Panc1 (cell line): ENCODE results near the gene RIC8A. TPM values are rescaled to one million over a fixed set of nuclear protein-coding genes. Genes with fewer than 3 reads are reported as not detected.

Source experiments
- ATAC-seq: fragments of 200-7000 bp; cut with Tn5 transposase; 2 replicates; pipeline ENCODE4 v1.9.1; 2020; ENCODE audit warnings: mild to moderate bottlenecking, moderate library complexity
- BruUV-seq: library from RNA; stranded (reverse); fragments of 400-500 nt; replicated peaks from 2 replicates; lab custom pipeline; 2021; lab: Mats Ljungman, UMichigan
- CTCF ChIA-PET: fragments of 300-600 bp; sonication (Branson Sonifier 250); formaldehyde crosslinking; loops from one replicate; lab custom pipeline; 2022; ENCODE audit warnings: antibody characterized with exemption; lab: Charles Lee
- POLR2A ChIA-PET: fragments of 300-600 bp; sonication (Branson Sonifier 250); formaldehyde crosslinking; loops from one replicate; lab custom pipeline; 2022; ENCODE audit warnings: antibody characterized with exemption; lab: Charles Lee
- DNase-seq: peaks from one replicate; pipeline ENCODE4 v3.0.0-alpha.2; 2010; ENCODE audit warnings: low read depth, low spot score
- H3K27ac ChIP-seq: 2 replicates; pipeline ENCODE4 v1.5.1; 2011; ENCODE audit warnings: mild to moderate bottlenecking, low read length, inconsistent platforms
- H3K27me3 ChIP-seq: fragments of 200-500 bp; sonication (Bioruptor generic); 2 replicates; pipeline ENCODE4 v1.6.0; 2014; ENCODE audit warnings: low read length, inconsistent platforms; ENCODE audit not compliant: control insufficient read depth, insufficient read depth
- H3K36me3 ChIP-seq: fragments of 200-500 bp; sonication (Bioruptor generic); 2 replicates; pipeline ENCODE4 v1.5.1; 2014; ENCODE audit warnings: inconsistent platforms, mild to moderate bottlenecking, low read length, moderate library complexity; ENCODE audit not compliant: control insufficient read depth, insufficient read depth
- H3K4me1 ChIP-seq: 2 replicates; pipeline ENCODE4 v1.5.1; 2011; ENCODE audit warnings: inconsistent platforms, mild to moderate bottlenecking, low read length, moderate library complexity; ENCODE audit not compliant: control insufficient read depth, insufficient read depth
- H3K4me3 ChIP-seq, 2 experiments: 2 replicates each; pipeline ENCODE4 v1.5.1; 2011 to 2012; ENCODE audit warnings: low read depth in 2 of 2, low read length in 2 of 2, mild to moderate bottlenecking in 2 of 2, inconsistent platforms in 1 of 2, moderate library complexity in 1 of 2
- H3K9me3 ChIP-seq: fragments of 200-500 bp; sonication (Bioruptor generic); 2 replicates; pipeline ENCODE4 v1.5.1; 2014; ENCODE audit warnings: low read depth, mild to moderate bottlenecking, inconsistent platforms, low read length, moderate library complexity; ENCODE audit not compliant: control insufficient read depth, insufficient read depth
- CTCF ChIP-seq: fragments of 450-650 bp; IDR thresholded peaks from 2 replicates; pipeline ENCODE4 v1.5.1; 2017; ENCODE audit warnings: mild to moderate bottlenecking
- POLR2AphosphoS5 ChIP-seq: IDR thresholded peaks from 2 replicates; pipeline ENCODE4 v1.6.1; 2012; ENCODE audit warnings: mild to moderate bottlenecking, low read depth, low read length, moderate library complexity
- SIN3A ChIP-seq: IDR thresholded peaks from 2 replicates; pipeline ENCODE4 v1.6.1; 2012; ENCODE audit warnings: low read depth, mild to moderate bottlenecking, low read length, moderate library complexity, borderline replicate concordance; ENCODE audit not compliant: insufficient read depth
- TCF7L2 ChIP-seq: IDR thresholded peaks from 2 replicates; pipeline ENCODE4 v1.6.1; 2011; ENCODE audit warnings: mild to moderate bottlenecking, low read depth, low read length, inconsistent platforms
- in situ Hi-C: cut with HindIII; loops from 2 replicates; pipeline ENCODE4 v1.10.0; 2016; ENCODE audit warnings: low sequenced_read_pairs, low pct_unique_long_range_greater_than_20kb
- intact Hi-C: fragments of 100-400 bp; cut with micrococcal nuclease; formaldehyde crosslinking; loops from one replicate; pipeline ENCODE4 v1.10.0; 2022; ENCODE audit not compliant: unreplicated experiment
- total RNA-seq: library from RNA; stranded (reverse); gene quantifications from one replicate; pipeline ENCODE4 v1.2.1, GENCODE V29; 2021; ENCODE audit not compliant: unreplicated experiment
- TF ChIP-seq, protein P1 (sequence below), 2 experiments: IDR thresholded peaks; 2 replicates each; pipeline ENCODE4 v1.6.1; 2011 to 2012; ENCODE audit warnings: low read depth in 2 of 2, control low read depth in 1 of 2, low read length in 1 of 2, mild to moderate bottlenecking in 1 of 2, moderate library complexity in 1 of 2; ENCODE audit not compliant: insufficient read depth in 1 of 2

RIC8A gene
- total RNA-seq, 1 experiment from 2014 or later: 264 TPM

DNA sequence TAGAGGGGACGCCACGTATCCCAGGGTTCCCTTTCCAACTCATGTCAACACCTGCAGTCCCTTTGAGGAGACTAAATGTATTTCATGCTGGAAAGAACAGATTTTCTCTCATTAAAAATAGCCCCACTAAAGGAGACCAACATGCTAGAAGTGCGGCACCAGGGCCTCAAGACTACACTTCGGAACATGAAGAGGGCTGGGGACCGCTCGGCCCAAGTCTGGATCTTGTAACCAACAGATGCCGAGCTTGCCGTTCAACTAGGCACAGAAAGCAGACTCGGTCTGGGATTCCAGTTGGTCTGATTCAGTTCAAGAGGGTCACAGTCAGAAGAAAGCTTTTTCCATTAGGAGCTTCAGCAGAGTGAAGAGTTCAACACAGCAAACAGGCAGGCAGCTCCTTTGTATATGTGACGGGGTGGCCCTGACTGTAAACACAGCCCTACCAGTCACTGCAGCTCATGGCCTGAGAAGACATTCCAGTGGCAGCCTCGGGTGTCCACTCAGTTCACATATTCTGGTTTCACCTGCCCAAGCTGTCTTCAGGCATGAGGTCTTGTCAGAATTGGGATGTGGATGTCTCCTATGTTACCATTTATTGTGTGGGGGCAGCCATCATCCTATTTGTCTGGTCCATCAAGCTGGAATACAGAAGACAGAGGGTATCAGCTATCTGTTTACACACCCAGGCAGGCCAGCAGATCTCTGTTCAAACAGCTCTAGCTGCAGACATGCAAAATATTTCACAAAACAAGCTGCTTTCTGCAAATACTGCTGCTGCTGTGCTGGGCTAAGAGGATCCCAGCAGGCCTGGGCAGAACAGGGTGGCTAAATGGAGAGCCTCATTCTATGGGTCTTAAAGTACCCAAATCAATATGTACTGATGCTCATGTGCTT is 8.8 kb downstream of the RIC8A start:
- H3K27me3 ChIP-seq: no peaks in the 10 kb centered on the region
- ChIA-PET POLR2A (interaction anchor here (0.5 to 1.1 kb wide), 6 partner anchors 14 to 303 kb away, joined by 3 to 5 read pairs (median 3); no protein-coding TSS in a partner anchor), CTCF (interaction anchor here (0.8 to 1.2 kb wide), 2 partner anchors 19 to 90 kb away, joined by 3 read pairs; no protein-coding TSS in a partner anchor)
- DNase-seq (no peak), ATAC-seq (peak; percentile 37)
- no peaks in the 10 kb centered on the region; the same call in 1 of the 2 replicates for H3K4me1 ChIP-seq
- peaks cover 19% of the 10 kb centered on the region for H3K36me3 ChIP-seq
- in situ Hi-C loops: no loop called here
- BruUV-seq: TSS peak; percentile 70
- no peak overlapping the region for H3K27ac ChIP-seq
- H3K9me3 ChIP-seq: no peaks in the 10 kb centered on the region
- intact Hi-C loops: loop anchor here (10.0 kb wide), 1 partner anchor 138 kb away; no protein-coding TSS in a partner anchor
- no peak overlapping the region for H3K4me3 ChIP-seq
- peak; percentile 23; the same call in 1 of the 2 replicates for TF ChIP-seq POLR2AphosphoS5
- TF ChIP-seq TCF7L2: no peak

DNA sequence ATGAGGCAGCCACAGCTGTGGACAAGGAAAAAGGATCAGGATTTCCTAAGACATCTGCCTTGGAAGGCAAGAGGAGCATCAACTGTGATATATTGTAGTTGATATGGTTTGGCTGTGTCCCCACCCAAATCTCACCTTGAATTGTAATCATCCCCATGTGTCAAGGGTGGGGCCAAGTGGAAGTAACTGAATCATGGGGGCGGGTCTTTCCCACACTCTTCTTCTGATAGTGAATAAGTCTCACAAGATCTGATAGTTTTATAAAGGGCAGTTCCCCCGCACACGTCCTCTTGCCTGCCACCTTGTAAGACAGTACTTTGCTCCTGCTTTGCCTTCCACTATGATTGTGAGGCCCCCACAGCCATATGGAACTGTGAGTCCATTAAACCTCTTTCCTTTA is 10.2 kb downstream of the RIC8A start:
- in situ Hi-C loops (no loop called here), intact Hi-C loops (loop anchor here (10.0 kb wide), 1 partner anchor 137 kb away; no protein-coding TSS in a partner anchor)
- BruUV-seq: no TSS peak
- Histone ChIP-seq H3K27ac (no peak overlapping the region), H3K4me3 (no peak overlapping the region), H3K4me1 (no peaks in the 10 kb centered on the region; the same call in 1 of the 2 replicates), H3K9me3 (no peaks in the 10 kb centered on the region), H3K27me3 (no peaks in the 10 kb centered on the region), H3K36me3 (peaks cover 11% of the 10 kb centered on the region)
- ATAC-seq: no peak
- TF ChIP-seq SIN3A (no peak), CTCF (no peak), POLR2AphosphoS5 (no peak; the same call in 1 of the 2 replicates), TCF7L2 (no peak)
- TF ChIP-seq, protein P1, sequence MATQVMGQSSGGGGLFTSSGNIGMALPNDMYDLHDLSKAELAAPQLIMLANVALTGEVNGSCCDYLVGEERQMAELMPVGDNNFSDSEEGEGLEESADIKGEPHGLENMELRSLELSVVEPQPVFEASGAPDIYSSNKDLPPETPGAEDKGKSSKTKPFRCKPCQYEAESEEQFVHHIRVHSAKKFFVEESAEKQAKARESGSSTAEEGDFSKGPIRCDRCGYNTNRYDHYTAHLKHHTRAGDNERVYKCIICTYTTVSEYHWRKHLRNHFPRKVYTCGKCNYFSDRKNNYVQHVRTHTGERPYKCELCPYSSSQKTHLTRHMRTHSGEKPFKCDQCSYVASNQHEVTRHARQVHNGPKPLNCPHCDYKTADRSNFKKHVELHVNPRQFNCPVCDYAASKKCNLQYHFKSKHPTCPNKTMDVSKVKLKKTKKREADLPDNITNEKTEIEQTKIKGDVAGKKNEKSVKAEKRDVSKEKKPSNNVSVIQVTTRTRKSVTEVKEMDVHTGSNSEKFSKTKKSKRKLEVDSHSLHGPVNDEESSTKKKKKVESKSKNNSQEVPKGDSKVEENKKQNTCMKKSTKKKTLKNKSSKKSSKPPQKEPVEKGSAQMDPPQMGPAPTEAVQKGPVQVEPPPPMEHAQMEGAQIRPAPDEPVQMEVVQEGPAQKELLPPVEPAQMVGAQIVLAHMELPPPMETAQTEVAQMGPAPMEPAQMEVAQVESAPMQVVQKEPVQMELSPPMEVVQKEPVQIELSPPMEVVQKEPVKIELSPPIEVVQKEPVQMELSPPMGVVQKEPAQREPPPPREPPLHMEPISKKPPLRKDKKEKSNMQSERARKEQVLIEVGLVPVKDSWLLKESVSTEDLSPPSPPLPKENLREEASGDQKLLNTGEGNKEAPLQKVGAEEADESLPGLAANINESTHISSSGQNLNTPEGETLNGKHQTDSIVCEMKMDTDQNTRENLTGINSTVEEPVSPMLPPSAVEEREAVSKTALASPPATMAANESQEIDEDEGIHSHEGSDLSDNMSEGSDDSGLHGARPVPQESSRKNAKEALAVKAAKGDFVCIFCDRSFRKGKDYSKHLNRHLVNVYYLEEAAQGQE (IDR thresholded peaks at IDR 0.05; ENCODE audit: insufficient read depth in 1 of 2, low read depth in 2 of 2, low read length in 1 of 2): no peak
- ChIA-PET POLR2A (no interaction called here), CTCF (no interaction called here)
- DNase-seq: no peak
